HCT116 (cell line): ENCODE measurements around the gene NOTCH4. TPM values are rescaled to one million over a fixed set of nuclear protein-coding genes. Genes with fewer than 3 reads are reported as not detected.

Experiments
- ATAC-seq: fragments of 200-7000 bp; cut with Tn5 transposase; 2 replicates; pipeline ENCODE4 v1.9.1; 2020; ENCODE audit warnings: mild to moderate bottlenecking, moderate library complexity
- BruUV-seq: library from RNA; stranded (reverse); fragments of 400-500 nt; replicated peaks from 2 replicates; lab custom pipeline; 2021; lab: Mats Ljungman, UMichigan
- CTCF ChIA-PET: fragments of 300-600 bp; sonication (Branson Sonifier 250); formaldehyde crosslinking; loops from one replicate; lab custom pipeline; 2021; ENCODE audit warnings: antibody characterized with exemption; lab: Charles Lee
- POLR2A ChIA-PET: fragments of 300-600, 350-600 bp; sonication (Branson Sonifier 250); formaldehyde crosslinking; loops from one replicate; lab custom pipeline; 2021; ENCODE audit warnings: antibody characterized with exemption; lab: Charles Lee
- RAD21 ChIA-PET, 2 experiments: fragments of 300-600 bp; sonication (Branson Sonifier 250); formaldehyde crosslinking; loops; one replicate each; lab custom pipeline; 2023; ENCODE audit warnings: low total read pairs in 2 of 2; ENCODE audit not compliant: uncharacterized antibody in 2 of 2, unreplicated experiment in 2 of 2, low non-redundant PET in 1 of 2; lab: Charles Lee
- DNase-seq: peaks from one replicate; pipeline ENCODE4 v3.0.0-alpha.2; 2010; ENCODE audit warnings: low read depth, low spot score
- H2AFZ ChIP-seq: fragments of 200-600 bp; shearing (Covaris generic), sonication (generic); 2 replicates; pipeline ENCODE4 v1.6.1; 2017; ENCODE audit warnings: low read depth, mixed run types, mixed read lengths, antibody characterized with exemption, low read length; ENCODE audit not compliant: poor library complexity, severe bottlenecking
- H3K27ac ChIP-seq: 2 replicates; pipeline ENCODE4 v1.5.1; 2012; ENCODE audit warnings: low read depth, low read length
- H3K27me3 ChIP-seq: fragments of 200-600 bp; sonication (generic); 2 replicates; pipeline ENCODE4 v1.6.1; 2016; ENCODE audit warnings: mixed run types, low read length, mixed read lengths; ENCODE audit not compliant: insufficient read depth
- H3K36me3 ChIP-seq, 2 experiments: fragments of 200-500 bp in 1 of 2; fragments of 200-600 bp in 1 of 2; sonication (Bioruptor generic) in 1 of 2; sonication (generic) in 1 of 2; 2 replicates each; pipeline versions ENCODE4 v1.5.1 to v1.6.1; 2014 to 2016; ENCODE audit warnings: low read length in 2 of 2, inconsistent platforms in 1 of 2, mixed read lengths in 1 of 2, mixed run types in 1 of 2; ENCODE audit not compliant: insufficient read depth in 2 of 2, control insufficient read depth in 1 of 2
- H3K4me1 ChIP-seq, 2 experiments: fragments of 200-600 bp in 1 of 2; sonication (generic) in 1 of 2; 2 replicates each; pipeline versions ENCODE4 v1.5.1 to v1.6.1; 2012 to 2017; ENCODE audit warnings: low read length in 2 of 2, inconsistent platforms in 1 of 2, mild to moderate bottlenecking in 1 of 2, mixed read lengths in 1 of 2, mixed run types in 1 of 2, moderate library complexity in 1 of 2; ENCODE audit not compliant: insufficient read depth in 2 of 2, control insufficient read depth in 1 of 2
- H3K4me2 ChIP-seq: fragments of 200-600 bp; sonication (generic); 2 replicates; pipeline ENCODE4 v1.6.1; 2017; ENCODE audit warnings: mixed run types, low read length, mixed read lengths
- H3K4me3 ChIP-seq, 2 experiments: fragments of 200-600 bp in 1 of 2; sonication (generic) in 1 of 2; replicated peaks in 1 of 2; 2 replicates each; pipeline ENCODE4 v1.5.1; 2011 to 2016; ENCODE audit warnings: low read length in 2 of 2, control low read depth in 1 of 2, low read depth in 1 of 2, mild to moderate bottlenecking in 1 of 2, mixed read lengths in 1 of 2, mixed run types in 1 of 2
- H3K79me2 ChIP-seq: fragments of 200-600 bp; sonication (generic); 2 replicates; pipeline ENCODE4 v1.6.1; 2017; ENCODE audit warnings: mild to moderate bottlenecking, mixed run types, low read length, moderate library complexity, mixed read lengths; ENCODE audit not compliant: insufficient read depth
- H3K9ac ChIP-seq: fragments of 200-600 bp; sonication (generic); 2 replicates; pipeline ENCODE4 v1.6.1; 2016; ENCODE audit warnings: low read length, mixed read lengths
- H3K9me2 ChIP-seq: fragments of 200-600 bp; sonication (generic), shearing (Covaris generic); 2 replicates; pipeline ENCODE4 v1.6.1; 2017; ENCODE audit warnings: mixed run types, mild to moderate bottlenecking, moderate library complexity; ENCODE audit not compliant: insufficient read depth
- H3K9me3 ChIP-seq, 2 experiments: fragments of 200-500 bp in 1 of 2; fragments of 200-600 bp in 1 of 2; sonication (Bioruptor generic) in 1 of 2; sonication (generic) in 1 of 2; 2 replicates each; pipeline ENCODE4 v1.6.1; 2014 to 2017; ENCODE audit warnings: low read length in 2 of 2, mixed read lengths in 2 of 2, inconsistent platforms in 1 of 2, low read depth in 1 of 2, mild to moderate bottlenecking in 1 of 2, mixed run types in 1 of 2, moderate library complexity in 1 of 2; ENCODE audit not compliant: control insufficient read depth in 1 of 2, insufficient read depth in 1 of 2
- H4K20me1 ChIP-seq: fragments of 200-600 bp; sonication (generic), shearing (Covaris generic); 2 replicates; pipeline ENCODE4 v1.6.1; 2017; ENCODE audit warnings: mixed run types, mild to moderate bottlenecking, moderate library complexity; ENCODE audit not compliant: insufficient read depth
- CEBPB ChIP-seq: IDR thresholded peaks from 2 replicates; pipeline ENCODE4 v1.6.1; 2012; ENCODE audit warnings: low read depth
- EGR1 ChIP-seq: IDR thresholded peaks from 2 replicates; pipeline ENCODE4 v1.6.1; 2012; ENCODE audit warnings: low read depth
- EZH2 ChIP-seq: fragments of 200-600 bp; sonication (generic); IDR thresholded peaks from 2 replicates; pipeline ENCODE4 v1.6.1; 2017; ENCODE audit warnings: antibody characterized with exemption, mixed run types
- EZH2phosphoT487 ChIP-seq: fragments of 200-600 bp; IDR thresholded peaks from 2 replicates; pipeline ENCODE4 v1.6.1; 2018; ENCODE audit warnings: antibody characterized with exemption, borderline replicate concordance
- FOSL1 ChIP-seq: IDR thresholded peaks from 2 replicates; pipeline ENCODE4 v1.6.1; 2012; ENCODE audit warnings: low read depth
- JUND ChIP-seq: IDR thresholded peaks from 2 replicates; pipeline ENCODE4 v1.6.1; 2012
- POLR2AphosphoS5 ChIP-seq: IDR thresholded peaks from 2 replicates; pipeline ENCODE4 v1.6.1; 2011; ENCODE audit warnings: mild to moderate bottlenecking, low read depth, low read length, moderate library complexity
- REST ChIP-seq: IDR thresholded peaks from 2 replicates; pipeline ENCODE4 v1.6.1; 2012; ENCODE audit warnings: low read depth
- SIN3A ChIP-seq: IDR thresholded peaks from 2 replicates; pipeline ENCODE4 v1.6.1; 2012; ENCODE audit warnings: low read depth
- ZBTB33 ChIP-seq: IDR thresholded peaks from 2 replicates; pipeline ENCODE4 v1.6.1; 2011; ENCODE audit warnings: mild to moderate bottlenecking, low read length, moderate library complexity; ENCODE audit not compliant: insufficient replicate concordance; ENCODE audit errors: extremely low read depth
- ZFX ChIP-seq: fragments of 450-650 bp; IDR thresholded peaks from 2 replicates; pipeline ENCODE4 v1.6.1; 2017
- intact Hi-C: fragments of 100-400 bp; cut with micrococcal nuclease; formaldehyde crosslinking; loops from 2 replicates; pipeline ENCODE4 v1.10.0; 2022
- total RNA-seq: library from RNA; stranded (reverse); gene quantifications from one replicate; pipeline ENCODE4 v1.2.1, GENCODE V29; 2021; ENCODE audit not compliant: unreplicated experiment

Gene NOTCH4
- total RNA-seq, 1 experiment from 2014 or later: 0.81 TPM

GRCh38 chr6:32146687-32147086, 77.2 kb downstream of the NOTCH4 start:
- no TSS peak for BruUV-seq
- no peak overlapping the region for H3K27ac ChIP-seq
- intact Hi-C loops: no loop called here
- TF ChIP-seq ZFX (no peak), EGR1 (no peak), POLR2AphosphoS5 (no peak), ZBTB33 (no peak), FOSL1 (no peak), JUND (no peak), EZH2phosphoT487 (no peak), SIN3A (no peak), CEBPB (no peak), EZH2 (no peak), REST (no peak)
- TF ChIP-seq, all 23 proteins: peak for 0
- POLR2A ChIA-PET: no interaction called here
- no peaks in the 10 kb centered on the region for H3K9me2 ChIP-seq
- H3K4me1 ChIP-seq: no peaks in the 10 kb centered on the region
- DNase-seq (no peak), ATAC-seq (no peak)
- H4K20me1 ChIP-seq: no peaks in the 10 kb centered on the region
- no peaks in the 10 kb centered on the region for H3K9me3 ChIP-seq
- CTCF ChIA-PET: interaction anchor here (1.4 kb wide), 1 partner anchor 19 kb away, joined by 3 read pairs; the partner anchor contains the start of gene ATF6B
- RAD21 ChIA-PET: no interaction called here
- no peak overlapping the region for H3K4me2 ChIP-seq
- H3K27me3 ChIP-seq: no peaks in the 10 kb centered on the region
- no peak overlapping the region for H3K9ac ChIP-seq
- H3K79me2 ChIP-seq: no peaks in the 10 kb centered on the region
- no peak overlapping the region for H3K4me3 ChIP-seq
- H3K36me3 ChIP-seq: no peaks in the 10 kb centered on the region
- no peak overlapping the region for H2AFZ ChIP-seq
